ENCODE data around the gene FCER1A.

The FCER1A gene

GRCh38 chr1:159352436-159352835, 50.3 kb downstream of the FCER1A start:
- DNase-seq (ENCODE audit: low read depth): no peak
